Loucy (cell line): ENCODE data around the gene LRRTM3.

Source experiments
- H2AFZ ChIP-seq: fragments of 200-600 bp; sonication (generic); 2 replicates; pipeline ENCODE4 v1.6.0; 2016; ENCODE audit warnings: antibody characterized with exemption, mild to moderate bottlenecking, low read length, moderate library complexity
- H3F3A ChIP-seq: fragments of 200-600 bp; 2 replicates; pipeline ENCODE4 v1.6.0; 2016; ENCODE audit warnings: antibody characterized with exemption, low read depth, mild to moderate bottlenecking
- H3K27me3 ChIP-seq: fragments of 200-600 bp; sonication (generic); 2 replicates; pipeline ENCODE4 v1.6.1; 2014; ENCODE audit warnings: low read length, mild to moderate bottlenecking; ENCODE audit not compliant: insufficient read depth, poor library complexity, severe bottlenecking
- H3K36me3 ChIP-seq: fragments of 200-600 bp; sonication (generic); 2 replicates; pipeline ENCODE4 v1.6.1; 2016; ENCODE audit warnings: low read length; ENCODE audit not compliant: insufficient read depth
- H3K4me1 ChIP-seq: fragments of 200-600 bp; sonication (generic); 2 replicates; pipeline ENCODE4 v1.5.1; 2014; ENCODE audit warnings: low read length, mild to moderate bottlenecking; ENCODE audit not compliant: insufficient read depth, poor library complexity, severe bottlenecking
- H3K4me2 ChIP-seq: fragments of 200-600 bp; sonication (generic); 2 replicates; pipeline ENCODE4 v1.6.0; 2014; ENCODE audit warnings: antibody characterized with exemption, low read length, low read depth, mild to moderate bottlenecking; ENCODE audit not compliant: poor library complexity, severe bottlenecking
- H3K4me3 ChIP-seq: fragments of 200-600 bp; sonication (generic); 2 replicates; pipeline ENCODE4 v1.5.1; 2014; ENCODE audit warnings: low read length, mild to moderate bottlenecking, mixed read lengths; ENCODE audit not compliant: poor library complexity, severe bottlenecking
- H3K79me2 ChIP-seq: fragments of 200-600 bp; sonication (generic); 2 replicates; pipeline ENCODE4 v1.6.1; 2014; ENCODE audit warnings: low read length; ENCODE audit not compliant: insufficient read depth
- H3K9ac ChIP-seq: fragments of 200-600 bp; sonication (generic); 2 replicates; pipeline ENCODE4 v1.6.0; 2014; ENCODE audit warnings: mild to moderate bottlenecking, low read depth, low read length, moderate library complexity; ENCODE audit not compliant: poor library complexity, severe bottlenecking
- H3K9me2 ChIP-seq: fragments of 200-600 bp; sonication (generic); replicated peaks from 2 replicates; pipeline ENCODE4 v1.6.1; 2016; ENCODE audit warnings: low read depth, low read length, mixed read lengths
- H3K9me3 ChIP-seq: fragments of 200-600 bp; sonication (generic); 2 replicates; pipeline ENCODE4 v1.6.1; 2014; ENCODE audit warnings: mild to moderate bottlenecking, antibody characterized with exemption, low read length, low read depth; ENCODE audit not compliant: insufficient read depth
- H4K20me1 ChIP-seq: fragments of 200-600 bp; sonication (generic); 2 replicates; pipeline ENCODE4 v1.6.0; 2014; ENCODE audit warnings: antibody characterized with exemption, low read length, mild to moderate bottlenecking; ENCODE audit not compliant: insufficient read depth, poor library complexity, severe bottlenecking
- CTCF ChIP-seq: fragments of 200-600 bp; sonication (generic); conservative IDR thresholded peaks from 2 replicates; pipeline ENCODE4 v1.5.1; 2014; ENCODE audit warnings: mild to moderate bottlenecking, antibody characterized with exemption, low read length
- EZH2phosphoT487 ChIP-seq: fragments of 200-600 bp; IDR thresholded peaks from 2 replicates; pipeline ENCODE4 v1.6.1; 2018; ENCODE audit warnings: antibody characterized with exemption, mild to moderate bottlenecking, moderate library complexity, borderline replicate concordance

LRRTM3 gene

GRCh38 chr10:67011480-67011879, 85.6 kb downstream of the LRRTM3 start:
- Histone ChIP-seq H3K4me2 (no peak overlapping the region), H2AFZ (no peak overlapping the region), H3K4me1 (no peaks in the 10 kb centered on the region), H3K4me3 (no peak overlapping the region), H3F3A (no peaks in the 10 kb centered on the region), H3K9me2 (no peaks in the 10 kb centered on the region), H3K27me3 (no peaks in the 10 kb centered on the region), H3K36me3 (no peaks in the 10 kb centered on the region), H3K9me3 (no peaks in the 10 kb centered on the region), H4K20me1 (no peaks in the 10 kb centered on the region), H3K79me2 (no peaks in the 10 kb centered on the region), H3K9ac (no peak overlapping the region)
- TF ChIP-seq EZH2phosphoT487 (no peak), CTCF (no peak)

- no peak overlapping the region for H3K4me3 ChIP-seq
- H3K4me2 ChIP-seq: no peak overlapping the region
- no peaks in the 10 kb centered on the region for H3K9me2 ChIP-seq
- no peaks in the 10 kb centered on the region for H3K79me2 ChIP-seq
- no peaks in the 10 kb centered on the region for H3K36me3 ChIP-seq
- no peaks in the 10 kb centered on the region for H3K27me3 ChIP-seq
- H3K9ac ChIP-seq: no peak overlapping the region
- H2AFZ ChIP-seq: no peak overlapping the region
- H3K9me3 ChIP-seq: no peaks in the 10 kb centered on the region
- no peaks in the 10 kb centered on the region for H4K20me1 ChIP-seq
- TF ChIP-seq CTCF (no peak), EZH2phosphoT487 (no peak)
- H3K4me1 ChIP-seq: no peaks in the 10 kb centered on the region
- no peaks in the 10 kb centered on the region for H3F3A ChIP-seq
Measured at GRCh38 chr10:67011981-67012380, 86.1 kb downstream of the LRRTM3 start.

- no peak overlapping the region for H3K4me2 ChIP-seq
Measured at GRCh38 chr10:67015225-67015624, 89.4 kb downstream of the LRRTM3 start.

More at GRCh38 chr10:67015225-67015624, 89.4 kb downstream of the LRRTM3 start:
- no peaks in the 10 kb centered on the region for H3K27me3 ChIP-seq
- H3F3A ChIP-seq: no peaks in the 10 kb centered on the region
- H4K20me1 ChIP-seq: no peaks in the 10 kb centered on the region
- H3K4me3 ChIP-seq: no peak overlapping the region
- TF ChIP-seq CTCF: no peak
- TF ChIP-seq EZH2phosphoT487: no peak
- H2AFZ ChIP-seq: no peak overlapping the region
- no peaks in the 10 kb centered on the region for H3K9me2 ChIP-seq
- no peaks in the 10 kb centered on the region for H3K36me3 ChIP-seq
- no peak overlapping the region for H3K9ac ChIP-seq
- H3K9me3 ChIP-seq: no peaks in the 10 kb centered on the region
- no peaks in the 10 kb centered on the region for H3K79me2 ChIP-seq
- no peaks in the 10 kb centered on the region for H3K4me1 ChIP-seq
